H1 (cell line): ENCODE measurements around the gene PDE4D. TPM values are rescaled to one million over a fixed set of nuclear protein-coding genes. Genes with fewer than 3 reads are reported as not detected.

ENCODE experiments used
- CTCF ChIA-PET: fragments of 300-600 bp; sonication (Branson Sonifier 250); formaldehyde crosslinking; loops from one replicate; lab custom pipeline; 2021; ENCODE audit not compliant: partially characterized antibody; lab: Charles Lee
- POLR2A ChIA-PET: fragments of 300-600 bp; sonication (Branson Sonifier 250); formaldehyde crosslinking; loops from one replicate; lab custom pipeline; 2021; ENCODE audit warnings: inconsistent platforms; ENCODE audit not compliant: partially characterized antibody; lab: Charles Lee
- DNase-seq, 2 experiments: peaks; one replicate each; pipeline versions ENCODE4 v3.0.0 to v3.0.0-alpha.2; 2010 to 2022; ENCODE audit warnings: low spot score in 2 of 2, low read depth in 1 of 2, mixed read lengths in 1 of 2
- FAIRE-seq: peaks from 2 replicates; lab custom pipeline; 2011; peaks lifted over from hg19 to GRCh38; lab: Jason Lieb, UNC
- H2AFZ ChIP-seq: 2 replicates; pipeline ENCODE4 v1.8.1; 2012; ENCODE audit warnings: low read length, inconsistent platforms
- H2AK5ac ChIP-seq: 2 replicates; pipeline ENCODE4 v1.6.1; 2013; ENCODE audit warnings: low read depth, low read length
- H2BK120ac ChIP-seq: replicated peaks from 2 replicates; pipeline ENCODE3; 2013; ENCODE audit warnings: low read depth, low read length, inconsistent platforms
- H2BK12ac ChIP-seq: 2 replicates; pipeline ENCODE4 v1.6.1; 2013; ENCODE audit warnings: low read depth, low read length
- H2BK15ac ChIP-seq: 2 replicates; pipeline ENCODE4 v1.6.1; 2013; ENCODE audit warnings: low read length
- H2BK20ac ChIP-seq: 2 replicates; pipeline ENCODE4 v1.6.1; 2013; ENCODE audit warnings: low read length
- H2BK5ac ChIP-seq: 2 replicates; pipeline ENCODE4 v1.6.1; 2013; ENCODE audit warnings: low read depth, low read length
- H3K14ac ChIP-seq: 2 replicates; pipeline ENCODE4 v1.6.1; 2013; ENCODE audit warnings: inconsistent platforms; ENCODE audit not compliant: insufficient read length
- H3K18ac ChIP-seq: 2 replicates; pipeline ENCODE4 v1.6.1; 2013; ENCODE audit warnings: low read length; ENCODE audit errors: extremely low read depth
- H3K23ac ChIP-seq: 2 replicates; pipeline ENCODE4 v1.6.1; 2013; ENCODE audit warnings: inconsistent platforms; ENCODE audit not compliant: insufficient read length
- H3K23me2 ChIP-seq: 2 replicates; pipeline ENCODE4 v1.6.1; 2013; ENCODE audit warnings: low read depth, low read length
- H3K27ac ChIP-seq: 2 replicates; pipeline ENCODE4 v1.6.1; 2011; ENCODE audit warnings: low read depth, low read length, inconsistent platforms
- H3K27me3 ChIP-seq, 4 experiments: replicated peaks in 1 of 4; 1 replicate in 1 of 4; 2 replicates in 3 of 4; pipeline versions ENCODE4 v1.6.1 to v1.8.1; 2011 to 2013; ENCODE audit warnings: low read length in 3 of 4, mild to moderate bottlenecking in 3 of 4, inconsistent platforms in 2 of 4, mixed read lengths in 2 of 4, moderate library complexity in 1 of 4; ENCODE audit not compliant: control insufficient read depth in 3 of 4, insufficient read depth in 3 of 4; ENCODE audit errors: extremely low read depth in 1 of 4
- H3K36me3 ChIP-seq, 4 experiments: 2 replicates each; pipeline versions ENCODE4 v1.6.1 to v1.8.1; 2011 to 2013; ENCODE audit warnings: mild to moderate bottlenecking in 4 of 4, low read length in 3 of 4, moderate library complexity in 2 of 4, control low read depth in 1 of 4, inconsistent platforms in 1 of 4; ENCODE audit not compliant: insufficient read depth in 4 of 4, control insufficient read depth in 2 of 4
- H3K4ac ChIP-seq: replicated peaks from 2 replicates; pipeline ENCODE3; 2013; ENCODE audit warnings: low read length, low read depth, mixed read lengths, inconsistent platforms; ENCODE audit not compliant: insufficient read length
- H3K4me1 ChIP-seq, 4 experiments: replicated peaks in 1 of 4; 1 replicate in 1 of 4; 2 replicates in 3 of 4; pipeline versions ENCODE4 v1.6.1 to v1.8.1; 2011 to 2013; ENCODE audit warnings: low read length in 3 of 4, inconsistent platforms in 2 of 4, mixed read lengths in 1 of 4; ENCODE audit not compliant: insufficient read depth in 4 of 4, control insufficient read depth in 3 of 4
- H3K4me2 ChIP-seq, 2 experiments: 2 replicates each; pipeline versions ENCODE4 v1.6.1 to v1.8.1; 2011 to 2013; ENCODE audit warnings: low read depth in 2 of 2, low read length in 2 of 2, control low read depth in 1 of 2, inconsistent platforms in 1 of 2, mild to moderate bottlenecking in 1 of 2; ENCODE audit not compliant: insufficient read depth in 1 of 2
- H3K4me3 ChIP-seq, 4 experiments: fragments of 200-600, 300-600 bp in 1 of 4; sonication (generic), shearing (Covaris generic), sonication (Bioruptor Twin) in 1 of 4; 2 replicates each; pipeline versions ENCODE4 v1.5.1 to v1.8.1; 2011 to 2016; ENCODE audit warnings: low read length in 4 of 4, low read depth in 3 of 4, control low read depth in 2 of 4, inconsistent platforms in 2 of 4, mild to moderate bottlenecking in 2 of 4, mixed read lengths in 1 of 4, moderate library complexity in 1 of 4; ENCODE audit not compliant: insufficient read depth in 2 of 4; ENCODE audit errors: extremely low read depth in 1 of 4
- H3K56ac ChIP-seq: replicated peaks from 2 replicates; pipeline ENCODE3; 2013; ENCODE audit warnings: low read depth, mild to moderate bottlenecking, mixed read lengths, low read length, inconsistent platforms; ENCODE audit not compliant: insufficient read length
- H3K79me1 ChIP-seq: 2 replicates; pipeline ENCODE4 v1.6.1; 2013; ENCODE audit warnings: low read depth, low read length, control low read depth
- H3K79me2 ChIP-seq, 2 experiments: 2 replicates each; pipeline versions ENCODE4 v1.6.1 to v1.8.1; 2012 to 2013; ENCODE audit warnings: low read length in 2 of 2, mild to moderate bottlenecking in 2 of 2, inconsistent platforms in 1 of 2; ENCODE audit not compliant: insufficient read depth in 2 of 2, control insufficient read depth in 1 of 2
- H3K9ac ChIP-seq, 4 experiments: replicated peaks in 1 of 4; 1 replicate in 1 of 4; 2 replicates in 3 of 4; pipeline versions ENCODE4 v1.6.1 to v1.8.1; 2011 to 2013; ENCODE audit warnings: low read depth in 3 of 4, low read length in 3 of 4, control low read depth in 2 of 4, mild to moderate bottlenecking in 2 of 4, moderate library complexity in 2 of 4, inconsistent platforms in 1 of 4; ENCODE audit errors: extremely low read depth in 1 of 4
- H3K9me3 ChIP-seq, 2 experiments: 2 replicates each; pipeline versions ENCODE4 v1.6.1 to v1.8.1; 2012 to 2013; ENCODE audit warnings: mild to moderate bottlenecking in 2 of 2, moderate library complexity in 2 of 2, control low read depth in 1 of 2, inconsistent platforms in 1 of 2, low read depth in 1 of 2, low read length in 1 of 2, mixed read lengths in 1 of 2; ENCODE audit not compliant: insufficient read depth in 2 of 2
- H4K20me1 ChIP-seq, 2 experiments: replicated peaks in 1 of 2; 2 replicates each; pipeline versions ENCODE3 to v1.8.1; 2011 to 2013; ENCODE audit warnings: inconsistent platforms in 2 of 2, low read length in 2 of 2, mild to moderate bottlenecking in 1 of 2; ENCODE audit not compliant: insufficient read depth in 2 of 2, control insufficient read depth in 1 of 2
- H4K5ac ChIP-seq: 2 replicates; pipeline ENCODE4 v1.6.1; 2013; ENCODE audit warnings: low read length, low read depth, mixed read lengths, inconsistent platforms; ENCODE audit not compliant: insufficient read length
- H4K8ac ChIP-seq: 2 replicates; pipeline ENCODE4 v1.8.0; 2013; ENCODE audit warnings: mild to moderate bottlenecking, moderate library complexity, low read length, inconsistent platforms; ENCODE audit not compliant: insufficient read depth; ENCODE audit errors: extremely low read depth
- H4K91ac ChIP-seq: replicated peaks from 2 replicates; pipeline ENCODE3; 2013; ENCODE audit warnings: low read length, mixed read lengths, inconsistent platforms; ENCODE audit not compliant: insufficient read length
- CTBP2 ChIP-seq: IDR thresholded peaks from 2 replicates; pipeline ENCODE4 v1.7.0; 2011; ENCODE audit warnings: borderline replicate concordance, mild to moderate bottlenecking, moderate library complexity, mixed read lengths, low read length; ENCODE audit not compliant: insufficient read depth, insufficient read length
- HDAC2 ChIP-seq, 2 experiments: fragments of 300-600 bp in 1 of 2; sonication (generic) in 1 of 2; IDR thresholded peaks; 2 replicates each; pipeline ENCODE4 v1.6.1; 2011 to 2012; ENCODE audit warnings: low read depth in 2 of 2, low read length in 2 of 2, mild to moderate bottlenecking in 2 of 2, moderate library complexity in 2 of 2, borderline replicate concordance in 1 of 2, inconsistent platforms in 1 of 2
- NANOG ChIP-seq: IDR thresholded peaks from 2 replicates; pipeline ENCODE4 v1.6.1; 2011; ENCODE audit warnings: low read length, low read depth, mild to moderate bottlenecking, inconsistent platforms; ENCODE audit not compliant: insufficient read depth, poor library complexity, severe bottlenecking
- NRF1 ChIP-seq: IDR thresholded peaks from 2 replicates; pipeline ENCODE4 v1.6.1; 2011; ENCODE audit warnings: mild to moderate bottlenecking, low read depth, low read length, improper control_type of control experiment
- PHF8 ChIP-seq: fragments of 200-600 bp; sonication (generic); conservative IDR thresholded peaks from 2 replicates; pipeline ENCODE4 v1.7.1; 2012; ENCODE audit warnings: low read depth, mild to moderate bottlenecking, inconsistent platforms, low read length, moderate library complexity
- POLR2AphosphoS5 ChIP-seq: IDR thresholded peaks from 2 replicates; pipeline ENCODE4 v1.6.1; 2011; ENCODE audit warnings: low read depth, low read length
- RBBP5 ChIP-seq: IDR thresholded peaks from 2 replicates; pipeline ENCODE4 v1.7.1; 2012; ENCODE audit warnings: low read depth, mild to moderate bottlenecking, inconsistent platforms, low read length, moderate library complexity, borderline replicate concordance
- RFX5 ChIP-seq: IDR thresholded peaks from 2 replicates; pipeline ENCODE4 v1.6.1; 2011; ENCODE audit warnings: low read depth, low read length, improper control_type of control experiment, borderline replicate concordance
- RNF2 ChIP-seq: fragments of 200-900, 300-1000 bp; sonication (generic); IDR thresholded peaks from 2 replicates; pipeline ENCODE4 v1.7.1; 2016; ENCODE audit warnings: borderline replicate concordance, low read depth, mild to moderate bottlenecking, antibody characterized with exemption, low read length; ENCODE audit not compliant: poor library complexity, severe bottlenecking; ENCODE audit errors: missing control alignments
- SIX5 ChIP-seq: IDR thresholded peaks from 2 replicates; pipeline ENCODE4 v1.6.1; 2011; ENCODE audit warnings: mild to moderate bottlenecking, low read depth, low read length
- TCF12 ChIP-seq: IDR thresholded peaks from 2 replicates; pipeline ENCODE4 v1.6.1; 2011; ENCODE audit warnings: low read depth, mild to moderate bottlenecking, low read length
- polyA plus RNA-seq, 7 experiments: library from polyadenylated mRNA; depleted of rRNA in 3 of 7; stranded (reverse) in 5 of 7; unstranded in 2 of 7; fragments of >200 nt in 5 of 7; fragments of 200-250 nt in 2 of 7; gene quantifications; 1 replicate in 5 of 7; 2 replicates in 1 of 7; 4 replicates in 1 of 7; pipeline versions ENCODE4 v1.2.1 to v1.2.3, GENCODE V29; 2011 to 2013; ENCODE audit warnings: missing spikeins in 2 of 7, mixed read lengths in 2 of 7
- total RNA-seq: library from RNA; stranded (reverse); fragmentation: NEBNext Ultra II Directional; extraction: Animal tissue kit (Norgen Biotek cat#: 25700); gene quantifications from 2 replicates; pipeline ENCODE4 v1.2.1, GENCODE V29; 2021
- TF ChIP-seq, protein P1 (sequence below): IDR thresholded peaks from 2 replicates; pipeline ENCODE4 v1.6.1; 2011; ENCODE audit warnings: low read depth, mild to moderate bottlenecking, low read length; ENCODE audit not compliant: insufficient read depth

The PDE4D gene
- total and polyA plus RNA-seq, 2 of the 8 experiments (the other 6 are each of a cell fraction or from before 2014, with no cell fraction given), result 2.3 to 3.7 TPM

DNA sequence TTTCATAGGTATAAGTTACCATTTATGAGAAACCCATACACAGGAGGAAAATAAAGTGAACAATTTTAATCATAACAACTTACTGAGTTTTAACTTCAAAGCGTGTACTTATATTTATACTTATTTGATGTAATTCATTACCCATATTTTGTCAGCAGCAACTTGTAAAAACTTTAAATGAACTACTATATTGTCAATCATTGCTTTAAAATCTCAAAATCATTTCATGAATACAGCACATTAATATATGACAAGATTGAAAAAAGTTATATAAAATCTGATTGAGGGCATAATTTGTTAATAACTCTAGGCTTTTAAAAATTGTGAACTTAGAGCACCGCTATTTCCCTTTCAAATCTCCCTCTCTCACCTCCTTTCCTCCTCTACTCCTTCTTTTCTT is 573.1 kb downstream of the PDE4D start (continued):
- TF ChIP-seq SIX5, result no peak

DNA sequence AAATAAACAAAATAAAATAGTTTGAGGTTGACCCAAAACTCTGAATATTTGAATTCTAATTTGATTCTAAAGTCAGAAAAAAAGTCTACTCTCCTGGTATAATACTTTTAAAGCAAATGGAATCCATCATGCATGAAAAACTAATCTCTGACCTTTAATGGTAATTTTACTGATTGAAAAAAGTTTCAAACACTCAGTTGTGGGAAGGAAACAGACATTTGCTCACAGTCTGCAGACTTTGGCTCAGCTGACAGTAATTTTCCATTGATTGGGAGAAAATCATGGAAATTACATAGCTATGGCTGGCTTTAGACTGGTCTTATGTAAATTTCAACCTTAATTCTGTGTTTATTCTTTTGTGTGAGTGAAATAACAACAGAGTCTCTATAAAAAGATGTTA is 574.3 kb downstream of the PDE4D start:
- Histone ChIP-seq H3K4me2 (no peak overlapping the region), H4K91ac (no peak overlapping the region), H4K5ac (no peak overlapping the region), H3K9ac (no peak overlapping the region), H2BK12ac (no peak overlapping the region), H3K14ac (no peak overlapping the region), H3K79me1 (no peaks in the 10 kb centered on the region), H2BK20ac (no peak overlapping the region), H2BK5ac (no peak overlapping the region), H4K8ac (no peak overlapping the region), H3K23ac (no peak overlapping the region), H3K4me1 (peaks cover 3 to 11% (median 7%) of the 10 kb centered on the region in 4 experiments; a peak in 5 of 7 replicates), H3K36me3 (no peaks in the 10 kb centered on the region), H3K23me2 (no peaks in the 10 kb centered on the region), H3K4ac (no peak overlapping the region), H2AFZ (no peak overlapping the region), H2AK5ac (no peak overlapping the region), H4K20me1 (no peaks in the 10 kb centered on the region), H3K18ac (no peak overlapping the region), H3K27ac (no peak overlapping the region), H3K4me3 (no peak overlapping the region), H3K56ac (no peak overlapping the region), H2BK120ac (no peak overlapping the region), H3K79me2 (no peaks in the 10 kb centered on the region), H2BK15ac (no peak overlapping the region), H3K27me3 (no peaks in the 10 kb centered on the region), H3K9me3 (no peaks in the 10 kb centered on the region)
- no peak for DNase-seq
- CTCF ChIA-PET, result interaction anchor here (1.2 kb wide), 1 partner anchor 17 kb away, joined by 3 read pairs; no protein-coding TSS in a partner anchor
- POLR2A ChIA-PET, result no interaction called here
- no peak for FAIRE-seq
- TF ChIP-seq POLR2AphosphoS5 (no peak), CTBP2 (no peak), RFX5 (no peak), TCF12 (no peak), HDAC2 (IDR thresholded peaks at IDR 0.05; ENCODE audit: borderline replicate concordance in 1 of 2, low read depth in 2 of 2, low read length in 2 of 2) (no peak), PHF8 (no peak), NANOG (no peak), RBBP5 (no peak), NRF1 (no peak), RNF2 (no peak)
- TF ChIP-seq, protein P1, sequence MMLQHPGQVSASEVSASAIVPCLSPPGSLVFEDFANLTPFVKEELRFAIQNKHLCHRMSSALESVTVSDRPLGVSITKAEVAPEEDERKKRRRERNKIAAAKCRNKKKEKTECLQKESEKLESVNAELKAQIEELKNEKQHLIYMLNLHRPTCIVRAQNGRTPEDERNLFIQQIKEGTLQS, result no peak
